NCI-H128 (cell line): ENCODE data around the gene CD8B.
"Not testable (repeated sequence)": the region's sequence is repeated elsewhere in the genome, so short reads cannot be mapped to it uniquely, and the experiment has no call there.

Source experiments
- DNase-seq: peaks from one replicate; lab custom pipeline; 2025; ENCODE audit not compliant: unreplicated experiment; lab: John Stamatoyannopoulos, UW

CD8B gene

DNA sequence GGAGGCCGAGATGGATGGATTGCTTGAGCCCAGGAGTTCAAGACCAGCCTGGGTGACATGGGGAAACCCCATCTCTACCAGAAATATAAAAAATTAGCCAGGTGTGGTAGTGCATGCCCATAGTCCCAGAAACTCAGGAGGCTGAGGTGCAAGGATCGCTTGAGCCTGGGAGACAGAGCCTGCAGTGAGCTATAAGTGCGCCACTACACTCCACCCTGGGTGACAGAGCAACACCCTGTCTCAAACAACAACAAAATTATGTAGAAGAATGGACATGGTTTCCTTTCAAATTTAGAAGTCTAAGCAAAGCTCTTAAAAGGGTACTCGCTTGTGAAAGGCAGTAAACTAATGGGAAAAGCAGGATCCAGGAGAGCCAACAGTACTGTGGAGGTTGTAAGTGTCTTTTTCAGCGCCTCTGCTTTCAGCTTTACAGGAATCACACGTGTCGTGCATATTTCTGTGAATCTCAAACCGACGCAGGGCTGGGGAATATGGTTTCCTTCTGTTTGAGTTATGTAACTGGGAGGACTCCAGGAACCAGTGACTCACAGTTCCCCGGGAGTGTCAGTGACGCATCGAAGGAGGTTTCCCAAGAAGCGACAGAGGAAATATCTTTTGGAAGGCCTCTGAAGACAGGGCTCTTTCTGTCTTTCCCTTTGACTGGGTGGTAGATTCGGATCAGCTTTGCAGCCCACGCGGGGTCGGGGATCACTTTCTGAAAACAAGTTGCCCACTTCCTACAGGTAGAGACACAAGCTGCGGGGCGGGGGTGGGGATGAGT is 24.6 kb downstream of the CD8B start:
- not testable (repeated sequence) for DNase-seq

- not testable (repeated sequence) for DNase-seq
Measured at GRCh38 chr2:86835548-86835889, 26.2 kb downstream of the CD8B start.

DNA sequence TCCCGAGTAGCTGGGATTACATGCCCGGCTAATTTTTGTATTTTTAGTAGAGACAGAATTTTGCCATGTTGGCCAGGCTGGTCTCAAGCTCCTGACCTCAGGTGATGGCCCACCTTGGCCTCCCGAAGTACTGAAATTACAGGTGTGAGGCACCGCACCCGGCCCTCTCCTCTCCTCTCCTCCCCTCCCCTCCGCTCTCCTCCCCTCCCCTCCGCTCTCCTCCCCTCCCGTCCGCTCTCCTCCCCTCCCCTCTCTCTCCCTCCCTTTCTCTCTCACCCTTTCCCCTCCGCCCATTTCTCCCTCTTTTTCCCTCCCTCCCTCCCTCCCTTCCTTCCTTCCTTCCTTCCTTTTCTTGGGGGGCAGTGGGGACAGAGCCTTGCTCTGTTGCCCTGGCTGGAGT is 28.4 kb downstream of the CD8B start:
- no peak for DNase-seq

DNA sequence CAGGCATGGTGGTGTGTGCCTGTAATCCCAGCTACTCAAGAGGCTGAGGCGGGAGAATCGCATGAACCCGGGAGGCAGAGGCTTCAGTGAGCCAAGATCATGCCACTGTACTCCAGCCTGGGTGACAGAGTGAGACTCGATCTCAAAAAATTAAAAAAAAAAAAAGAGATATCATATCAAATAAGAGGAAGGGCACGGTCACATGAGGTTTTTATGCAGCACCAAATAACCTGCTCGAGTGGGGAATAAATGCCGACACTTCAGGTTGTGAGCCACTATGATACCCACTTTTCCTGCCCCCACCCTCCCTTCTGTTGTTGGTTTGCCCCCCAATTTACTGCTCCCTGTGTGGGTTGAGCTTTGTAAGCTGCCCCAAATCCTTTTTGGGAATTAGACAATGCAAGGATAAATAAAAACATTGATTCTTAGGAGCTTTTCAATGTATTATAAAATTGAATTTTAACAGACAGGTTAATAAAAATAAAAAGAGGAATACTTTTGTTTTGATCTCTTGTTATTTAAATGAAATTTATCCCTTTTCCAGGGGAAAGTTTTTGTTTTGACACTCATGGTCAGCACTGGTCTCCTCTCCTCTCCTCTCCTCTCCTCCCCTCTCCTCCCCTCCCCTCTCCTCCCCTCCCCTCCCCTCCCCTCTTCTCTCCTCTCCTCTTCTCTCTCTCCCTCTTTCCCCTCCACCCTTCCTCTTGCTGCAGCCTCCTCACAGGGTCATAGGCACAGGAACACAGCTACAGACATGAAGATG is 29.2 kb downstream of the CD8B start:
- DNase-seq = no peak

DNA sequence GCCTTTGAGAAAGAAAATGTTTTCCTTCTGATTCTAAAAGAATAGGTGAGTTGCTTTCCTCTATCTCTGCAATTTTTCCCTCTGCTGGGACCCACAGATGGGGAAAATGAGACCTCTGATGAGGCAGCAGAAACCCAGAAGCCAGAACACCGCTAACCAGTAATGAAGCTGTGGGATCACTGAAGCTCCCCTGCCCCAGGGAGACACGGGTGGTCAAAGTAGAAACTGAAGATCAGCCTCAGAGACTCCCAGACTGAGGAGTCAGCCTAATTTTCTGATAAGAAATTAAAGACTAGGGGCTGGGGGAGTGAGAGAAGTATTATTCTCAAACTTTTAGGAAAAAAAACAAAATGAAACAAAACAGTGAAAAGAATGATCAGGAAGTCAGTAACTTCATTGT is 30.1 kb downstream of the CD8B start:
- no peak for DNase-seq

DNA sequence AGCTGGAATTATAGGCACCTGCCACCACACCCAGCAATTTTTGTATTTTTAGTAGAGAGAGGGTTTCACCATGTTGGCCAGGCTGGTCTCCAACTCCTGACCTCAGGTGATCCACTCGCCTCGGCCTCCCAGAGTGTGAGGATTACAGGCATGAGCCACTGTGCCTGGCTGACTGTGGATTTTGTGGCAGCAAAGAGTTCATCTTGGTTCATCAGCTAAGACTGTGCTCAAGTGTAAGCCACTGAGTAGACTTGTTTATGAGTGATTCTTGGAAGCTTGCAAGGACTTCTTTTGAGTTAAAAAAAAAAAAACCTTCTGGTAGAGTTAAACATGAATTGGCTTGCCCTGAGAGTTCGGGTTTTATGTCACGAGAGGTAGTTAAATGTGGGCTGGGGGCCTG is 34.7 kb downstream of the CD8B start:
- DNase-seq = no peak

DNA sequence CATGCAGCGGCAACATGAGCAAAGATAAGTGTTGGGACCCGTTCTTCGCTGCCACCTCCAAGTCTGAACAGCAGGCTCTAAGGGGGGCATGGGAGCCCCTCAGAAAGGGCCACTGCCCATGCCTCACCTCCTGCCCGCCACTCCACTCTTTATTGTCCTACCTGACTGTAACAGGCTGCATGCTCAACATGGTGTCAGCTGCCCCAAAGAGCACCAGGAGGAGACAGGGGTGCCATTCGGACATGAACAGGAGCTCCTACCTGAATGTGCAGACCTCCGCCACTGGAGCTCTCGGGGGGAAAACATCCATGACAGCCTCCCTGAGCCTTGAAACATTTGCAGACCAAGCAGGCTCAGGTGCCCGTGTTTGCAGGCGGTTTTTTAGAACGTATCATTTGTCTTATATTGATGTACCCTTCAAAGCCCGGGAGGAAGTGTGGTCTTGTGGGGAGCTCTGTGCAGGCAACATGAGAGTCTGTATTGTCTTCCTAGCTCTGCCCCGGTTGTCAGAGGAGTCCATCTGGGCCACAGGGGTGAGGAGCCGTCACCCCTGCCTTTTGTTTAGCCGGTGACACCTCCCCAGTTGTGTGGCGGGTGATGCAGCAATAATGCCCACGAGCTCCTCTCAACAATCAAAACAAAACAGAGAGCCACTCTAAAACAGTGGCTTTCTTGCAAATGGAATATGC is 35.8 kb downstream of the CD8B start:
- DNase-seq = no peak

DNA sequence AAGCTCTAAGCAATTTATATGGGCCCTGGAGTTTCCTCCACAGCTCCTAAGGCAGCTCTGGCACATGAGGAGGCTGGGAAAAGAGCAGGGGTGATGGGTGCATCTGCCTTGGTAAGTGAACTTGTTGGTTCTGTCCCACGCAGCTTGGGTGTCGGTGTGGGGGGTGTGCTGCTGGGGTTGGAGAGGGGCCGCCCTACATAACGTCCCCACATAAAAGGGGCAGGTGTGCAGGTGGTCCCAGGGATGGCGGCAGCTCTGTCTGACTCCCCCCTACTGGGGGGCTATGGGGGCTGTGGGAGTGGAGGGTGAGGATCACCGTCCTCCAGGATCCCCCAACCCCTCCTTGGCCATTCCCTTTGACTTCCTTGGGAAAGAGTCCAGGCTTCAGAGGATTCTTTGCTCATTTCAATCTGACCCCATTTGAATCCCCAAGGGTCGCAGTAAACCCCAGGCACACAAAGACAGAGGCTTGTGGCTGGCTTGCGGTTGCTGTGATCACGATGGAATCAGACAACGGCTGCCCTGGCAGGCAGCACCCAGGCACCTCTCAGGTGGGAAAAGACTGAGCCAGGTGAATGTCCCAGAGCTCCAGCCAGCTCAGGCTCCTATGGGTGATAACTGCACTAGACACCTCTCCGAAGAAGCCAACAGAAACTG is 36.5 kb downstream of the CD8B start:
- no peak for DNase-seq

DNA sequence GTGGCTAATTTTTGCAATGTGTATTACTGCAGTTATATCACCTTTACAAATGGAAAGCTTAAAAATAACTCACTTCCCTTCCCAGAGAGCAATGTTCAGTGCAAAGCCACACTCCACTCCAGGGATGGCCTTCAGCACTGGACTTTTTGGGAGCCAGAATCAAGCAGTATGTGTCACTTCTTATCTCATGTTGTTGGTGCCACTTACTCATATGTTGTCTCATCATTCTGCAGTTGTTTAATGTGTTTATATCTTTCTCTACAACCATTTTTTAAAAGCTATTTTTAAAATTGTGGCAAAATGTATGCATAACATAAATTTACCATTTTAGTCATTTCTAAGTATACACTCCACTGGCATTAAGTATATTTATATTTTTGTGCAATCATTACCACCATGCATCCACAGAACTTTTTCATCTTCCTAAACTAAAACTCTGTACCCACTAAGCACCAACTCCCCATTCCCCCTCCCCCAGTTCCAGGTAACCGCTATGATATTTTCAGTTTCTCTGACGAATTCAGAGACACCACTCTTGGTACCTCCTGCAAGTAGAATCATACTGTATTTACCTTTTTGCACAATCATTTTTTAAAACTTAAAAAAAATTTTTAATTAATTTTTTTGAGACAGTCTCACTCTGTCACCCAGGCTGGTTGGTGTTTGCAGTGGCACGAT is 38.9 kb downstream of the CD8B start:
- DNase-seq = no peak

DNA sequence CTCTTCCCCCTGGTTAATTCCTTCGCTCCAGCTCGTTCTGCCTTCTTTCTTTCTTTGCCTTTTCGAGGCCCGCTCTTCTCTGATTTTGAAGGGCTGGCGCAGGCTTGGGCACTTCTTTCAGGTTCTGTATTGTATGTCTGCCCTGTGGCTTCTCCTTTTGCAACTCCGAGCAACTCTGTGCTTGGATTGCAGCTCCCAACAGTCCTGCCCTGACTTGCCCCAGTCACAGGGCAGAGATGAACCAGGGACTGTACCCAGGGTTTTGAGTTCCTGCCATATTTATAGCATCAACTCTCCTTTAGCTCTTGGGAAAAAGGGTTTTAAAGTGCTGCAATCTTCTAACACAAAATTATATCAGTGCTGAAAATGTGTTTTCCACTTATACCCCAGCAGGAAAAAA is 39.8 kb downstream of the CD8B start:
- DNase-seq = no peak

GRCh38 chr2:86821306-86821705 is 40.4 kb downstream of the CD8B start:
- no peak for DNase-seq

GRCh38 chr2:86818957-86819356 is 42.7 kb downstream of the CD8B start:
- no peak for DNase-seq

DNA sequence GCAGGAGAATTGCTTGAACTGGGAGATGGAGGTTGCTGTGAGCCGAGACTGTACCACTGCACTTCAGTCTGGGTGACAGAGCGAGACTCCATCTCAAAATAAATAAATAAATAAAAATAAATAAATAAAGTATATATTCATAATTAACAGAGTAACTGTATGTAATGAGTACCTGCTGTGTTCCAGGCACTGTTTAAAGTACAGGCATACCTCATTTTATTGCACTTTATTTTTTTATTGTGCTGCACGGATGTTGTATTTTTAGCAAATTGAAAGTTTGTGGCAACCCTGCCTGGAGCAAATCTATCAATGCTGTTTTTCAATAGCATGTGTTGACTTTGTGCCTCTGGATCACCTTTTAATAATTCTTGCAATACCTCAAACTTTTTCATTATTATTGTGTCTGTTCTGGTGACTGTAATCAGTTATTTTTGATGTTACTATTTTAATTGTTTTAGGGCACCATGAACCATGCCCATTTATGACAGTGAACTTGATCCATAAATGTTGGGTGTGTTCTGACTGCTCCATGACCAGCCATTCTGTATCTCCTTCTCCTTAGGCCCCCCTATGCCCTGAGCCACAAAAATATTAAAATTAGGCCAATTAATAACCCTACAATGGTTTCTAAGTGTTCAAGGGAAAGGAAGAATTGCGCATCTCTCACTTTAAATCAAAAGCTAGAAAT is 43.4 kb downstream of the CD8B start:
- DNase-seq = no peak

GRCh38 chr2:86815611-86816010 is 46.1 kb downstream of the CD8B start:
- DNase-seq = no peak

DNA sequence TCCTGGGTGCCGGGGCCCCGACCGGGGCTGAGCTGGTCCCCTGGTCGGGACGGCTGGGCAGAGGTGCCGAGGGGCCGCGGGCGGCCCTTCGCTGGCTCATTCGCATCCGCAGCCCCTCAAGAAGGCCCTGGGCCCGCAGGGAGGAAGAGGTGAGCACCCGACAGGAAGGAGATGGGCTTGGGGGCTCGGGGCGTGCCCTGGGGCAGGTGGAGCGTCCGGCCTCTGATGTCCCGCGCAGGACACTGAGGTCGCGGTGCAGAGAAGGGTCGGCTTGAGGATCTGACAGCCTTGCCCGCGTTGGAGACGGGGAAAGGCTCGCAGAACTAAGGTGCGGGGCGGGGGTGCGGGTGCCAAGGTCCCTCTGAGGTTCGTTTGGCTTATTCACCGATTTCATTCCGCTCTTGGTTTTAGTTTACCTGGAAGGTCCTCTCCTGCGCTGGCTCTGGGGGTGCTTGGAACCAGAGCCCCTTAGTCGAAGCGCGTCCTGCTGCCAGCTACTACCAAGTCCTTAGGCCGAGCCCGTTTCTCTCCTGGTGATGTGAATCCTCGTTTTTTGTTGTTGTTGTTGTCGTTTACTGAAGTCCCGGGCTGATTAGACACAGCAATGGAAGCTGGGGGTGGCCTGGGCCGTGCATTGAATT is 52.1 kb downstream of the CD8B start:
- no peak for DNase-seq

- peak; percentile 86 for DNase-seq
Measured at GRCh38 chr2:86808315-86809161, 53.1 kb downstream of the CD8B start.

DNA sequence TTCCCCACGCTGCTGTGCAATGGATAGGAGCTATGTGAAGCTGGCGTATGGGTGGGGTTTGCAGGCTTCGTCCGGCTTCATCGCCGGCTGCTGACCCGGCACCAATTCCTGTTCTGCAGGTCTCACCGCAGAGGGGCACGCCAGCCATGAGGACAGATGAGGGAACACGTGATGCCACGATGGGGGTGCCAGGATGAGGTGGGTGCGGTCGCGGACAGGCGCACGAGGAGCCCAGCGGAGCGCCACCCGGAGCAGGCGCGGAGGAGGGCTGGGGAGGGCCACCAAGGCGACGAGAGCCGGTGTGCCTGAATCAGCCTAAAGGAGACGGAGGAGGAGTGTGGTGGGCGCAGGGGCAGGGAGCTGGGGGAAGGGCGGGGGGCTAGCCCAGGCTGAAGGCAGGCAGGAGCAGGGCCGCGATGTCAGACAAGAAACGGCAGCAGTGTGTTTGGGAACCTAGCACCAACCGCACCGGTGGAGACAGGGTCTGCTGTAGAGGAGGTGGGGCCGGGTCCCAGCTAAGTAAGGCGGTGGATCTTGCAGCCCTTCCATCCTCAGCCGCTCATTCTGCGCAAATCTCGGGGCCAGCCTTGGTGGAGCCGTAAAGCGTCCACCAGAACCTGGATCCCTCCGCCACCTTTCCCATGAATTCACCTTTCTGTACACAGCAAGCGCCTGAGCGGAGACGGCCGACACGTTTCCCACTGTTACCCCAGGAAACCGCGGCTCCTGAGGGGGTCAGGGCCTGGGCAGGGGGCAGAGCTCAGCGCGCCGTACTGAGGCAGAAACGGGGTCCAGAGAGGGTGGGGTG is 54.0 kb downstream of the CD8B start:
- peak; percentile 62 for DNase-seq

GRCh38 chr2:86807133-86807467 is 54.6 kb downstream of the CD8B start:
- DNase-seq = no peak
